A204.1 (cell line): ENCODE results near the gene PRICKLE2.

ENCODE experiments used
- FAIRE-seq: peaks from 2 replicates; lab custom pipeline; 2012; peaks lifted over from hg19 to GRCh38; lab: Jason Lieb, UNC

PRICKLE2 gene

GRCh38 chr3:64220161-64220914 is 4.9 kb downstream of the PRICKLE2 start:
- FAIRE-seq = no peak

- FAIRE-seq = no peak
These were observed 6.5 kb downstream of the PRICKLE2 start for GRCh38 chr3:64218746-64219145.

GRCh38 chr3:64218329-64218728 is 6.9 kb downstream of the PRICKLE2 start:
- FAIRE-seq = no peak

DNA sequence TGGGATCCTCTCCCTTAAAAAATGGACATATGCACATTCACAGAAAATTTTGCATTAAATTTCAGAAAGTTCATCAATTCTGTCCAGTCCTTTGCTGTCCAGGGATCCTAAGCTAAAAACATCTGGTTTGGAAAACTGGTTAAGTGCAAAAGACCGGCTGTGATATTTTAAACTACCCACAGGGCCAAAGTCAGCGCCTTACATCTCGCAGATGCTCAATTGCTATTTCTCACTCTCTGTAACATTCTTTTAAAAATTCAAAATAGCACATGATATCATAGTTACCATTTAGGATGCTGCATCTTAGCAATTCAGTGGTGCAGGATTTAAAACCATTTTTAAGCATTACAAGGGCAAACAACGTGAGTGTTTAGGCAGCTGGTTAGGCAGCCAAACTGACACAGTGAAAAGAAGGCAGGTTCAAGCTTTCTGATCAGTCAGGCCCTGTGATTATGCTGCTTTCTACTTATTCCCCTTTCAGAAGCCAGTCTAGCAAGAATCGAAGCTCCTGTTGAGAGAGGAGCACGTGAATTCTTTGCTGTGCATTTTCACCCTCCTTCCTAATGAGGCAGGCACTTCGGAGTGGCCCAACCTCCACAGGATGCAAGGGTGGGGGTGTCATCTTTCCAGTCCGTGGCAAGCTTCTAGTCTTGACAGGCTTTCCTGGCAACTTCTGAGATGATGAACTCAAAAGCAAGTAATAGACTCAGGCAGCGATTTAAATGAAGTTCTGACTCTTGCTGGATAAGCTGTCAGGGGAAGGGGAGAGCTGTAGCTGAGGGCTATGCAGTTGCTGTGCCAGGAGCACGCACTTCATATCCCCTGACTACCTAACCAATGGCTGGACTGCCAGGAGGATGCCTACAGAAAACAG is 8.8 kb downstream of the PRICKLE2 start:
- FAIRE-seq = no peak

DNA sequence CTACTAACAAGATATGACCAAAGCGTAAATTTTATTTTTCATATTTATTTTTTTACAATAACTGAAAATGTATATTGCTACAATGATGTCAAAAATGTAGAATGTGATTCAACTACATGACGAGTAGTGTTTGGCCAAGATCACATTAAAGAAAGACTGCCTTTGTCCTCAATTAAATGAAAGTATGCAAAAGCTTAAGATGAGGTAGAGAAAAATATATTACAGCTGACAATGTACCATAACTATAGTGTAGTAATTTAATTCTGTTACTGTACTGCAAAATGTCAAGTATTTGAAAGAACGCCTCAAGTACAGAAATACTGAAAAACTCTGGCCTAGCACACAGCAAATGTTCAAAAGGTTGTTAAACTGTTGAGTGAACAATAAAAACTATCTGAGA is 9.7 kb downstream of the PRICKLE2 start:
- FAIRE-seq = no peak

DNA sequence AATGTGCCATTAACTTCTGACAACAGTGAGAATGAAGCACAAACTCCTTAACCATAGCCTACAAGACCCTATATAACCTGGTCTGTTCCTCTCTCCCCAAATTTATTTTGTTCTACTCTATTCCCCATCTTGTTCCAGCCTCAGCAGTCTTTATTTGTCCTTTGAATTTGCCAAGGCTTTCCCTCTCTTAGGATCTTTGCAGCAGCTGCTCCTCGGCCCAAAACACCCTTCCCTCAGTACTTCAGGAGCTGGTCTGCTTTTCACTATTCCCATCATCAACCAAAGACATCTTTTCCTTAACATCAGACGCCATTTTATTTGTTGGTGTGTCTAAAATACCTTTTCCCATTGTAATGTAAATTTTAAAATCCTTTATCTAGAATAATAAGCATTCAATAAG is 10.2 kb downstream of the PRICKLE2 start:
- no peak for FAIRE-seq

GRCh38 chr3:64214381-64215018 is 10.8 kb downstream of the PRICKLE2 start:
- FAIRE-seq = no peak

DNA sequence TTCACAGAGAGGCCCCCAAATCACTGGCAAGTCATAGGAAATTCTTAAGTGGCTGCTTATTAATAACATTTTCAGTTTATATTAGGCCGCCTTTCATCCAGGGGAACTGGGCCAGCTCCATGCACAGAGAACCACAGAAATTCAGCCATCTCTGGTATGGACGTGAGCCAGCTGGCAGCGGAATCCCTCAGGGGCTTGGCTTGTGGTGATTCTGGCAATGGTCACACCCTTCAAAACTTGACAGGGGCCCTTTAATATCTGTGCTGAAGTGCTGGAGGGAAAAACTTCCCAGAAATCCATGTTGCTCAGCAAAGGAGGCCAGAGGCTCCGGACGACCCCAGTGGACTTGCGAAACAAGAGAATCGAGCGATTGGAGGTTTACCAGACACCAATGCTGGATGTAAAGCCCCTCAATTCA is 11.3 kb downstream of the PRICKLE2 start:
- FAIRE-seq = no peak

DNA sequence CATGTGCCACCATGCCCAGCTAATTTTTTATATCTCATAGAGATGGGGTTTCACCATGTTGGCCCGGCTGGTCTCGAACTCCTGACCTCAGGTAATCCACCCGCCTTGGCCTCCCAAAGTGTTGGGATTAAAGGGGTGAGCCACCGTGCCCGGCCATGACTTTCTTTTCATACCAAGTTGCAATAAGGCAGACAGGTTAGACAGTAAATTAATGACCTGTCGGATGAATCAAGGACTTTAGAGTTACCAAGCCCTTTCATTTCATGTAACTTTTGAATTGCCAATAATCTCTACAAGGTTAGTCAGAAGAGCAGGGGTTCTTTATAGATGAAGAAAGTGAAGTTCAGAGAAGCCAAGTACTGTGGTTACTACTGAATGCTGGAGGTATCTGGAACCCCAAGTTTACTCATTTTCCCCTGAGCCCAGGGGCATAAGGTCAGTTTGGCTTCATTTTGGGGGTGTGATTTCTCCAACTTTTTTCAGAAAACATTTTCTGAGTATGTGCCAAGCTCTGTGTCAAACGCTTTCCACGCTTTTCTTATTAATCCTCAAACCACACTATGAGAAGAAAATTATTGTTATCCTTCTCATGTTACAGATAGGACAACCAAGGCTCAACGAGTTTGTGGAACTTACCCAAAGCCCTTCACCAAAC is 11.9 kb downstream of the PRICKLE2 start:
- no peak for FAIRE-seq

DNA sequence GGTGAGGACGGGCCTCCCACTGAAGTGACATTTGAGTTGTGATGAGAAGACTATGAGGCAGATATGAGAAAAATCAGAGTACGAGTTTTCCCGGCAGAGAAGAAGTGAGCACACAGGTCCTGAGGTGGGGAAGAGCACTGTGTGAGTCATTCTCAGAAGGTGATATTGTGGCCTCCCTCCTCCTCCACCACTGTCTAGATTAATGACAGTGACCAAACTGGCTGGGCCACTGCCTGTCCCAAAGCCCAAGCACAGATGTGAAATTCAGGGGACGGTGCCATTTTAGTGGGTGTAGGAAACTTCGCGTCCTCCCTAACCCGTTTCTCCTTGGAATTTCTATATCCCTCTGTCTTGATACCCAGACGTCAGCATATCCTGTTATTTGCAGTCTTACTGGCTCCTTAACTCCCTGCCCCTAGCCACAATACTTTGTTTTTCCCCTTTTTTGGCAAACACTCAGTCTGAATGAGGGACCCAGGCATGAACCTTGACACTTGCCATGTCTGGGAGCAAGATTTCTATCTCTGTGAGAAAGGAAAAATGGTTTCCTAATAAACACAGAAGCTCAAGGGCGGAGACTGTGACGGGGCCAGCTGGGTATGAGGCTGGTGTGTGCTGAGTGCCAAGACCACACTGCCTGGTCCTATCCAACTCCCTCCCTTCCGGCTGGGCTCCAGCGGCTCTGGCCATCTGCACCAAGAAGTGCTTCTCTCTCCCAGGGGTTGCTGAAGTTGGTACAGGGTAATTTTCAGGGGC is 15.2 kb downstream of the PRICKLE2 start:
- no peak for FAIRE-seq

DNA sequence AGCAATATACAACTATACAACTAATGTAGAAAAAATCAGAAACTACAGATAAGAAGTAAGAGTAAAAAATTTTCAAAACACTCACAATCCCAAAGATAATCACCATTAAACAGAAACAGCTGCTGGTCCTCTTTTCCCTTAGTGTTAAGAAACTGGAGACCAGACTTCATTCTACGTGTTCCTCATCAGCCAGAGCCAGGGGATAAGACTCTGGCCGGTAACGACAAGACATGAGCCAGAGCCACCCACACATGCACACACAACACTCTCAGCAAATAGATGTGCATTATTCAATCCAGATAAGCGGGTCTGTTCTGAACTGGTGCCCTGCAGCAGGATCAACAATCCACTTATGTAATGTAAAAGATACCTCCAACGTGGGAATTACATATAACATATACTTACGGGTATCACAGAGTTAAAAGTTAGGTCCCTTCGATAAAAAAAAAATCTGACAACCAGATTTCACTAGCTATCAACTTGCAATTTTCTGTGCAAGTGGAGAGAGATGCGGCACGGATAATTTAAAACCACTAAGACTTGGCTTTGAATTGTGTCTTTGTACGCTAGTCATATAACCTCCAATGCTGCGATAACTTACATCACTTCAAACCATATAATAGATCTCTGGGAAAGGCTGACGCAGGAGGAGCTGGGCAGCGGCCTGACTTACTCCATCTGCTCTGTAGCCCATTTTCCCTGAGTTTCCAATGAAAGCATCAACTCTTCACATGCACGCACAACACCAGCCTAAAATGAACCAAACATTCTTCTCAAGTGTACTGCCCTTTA is 17.8 kb downstream of the PRICKLE2 start:
- no peak for FAIRE-seq

DNA sequence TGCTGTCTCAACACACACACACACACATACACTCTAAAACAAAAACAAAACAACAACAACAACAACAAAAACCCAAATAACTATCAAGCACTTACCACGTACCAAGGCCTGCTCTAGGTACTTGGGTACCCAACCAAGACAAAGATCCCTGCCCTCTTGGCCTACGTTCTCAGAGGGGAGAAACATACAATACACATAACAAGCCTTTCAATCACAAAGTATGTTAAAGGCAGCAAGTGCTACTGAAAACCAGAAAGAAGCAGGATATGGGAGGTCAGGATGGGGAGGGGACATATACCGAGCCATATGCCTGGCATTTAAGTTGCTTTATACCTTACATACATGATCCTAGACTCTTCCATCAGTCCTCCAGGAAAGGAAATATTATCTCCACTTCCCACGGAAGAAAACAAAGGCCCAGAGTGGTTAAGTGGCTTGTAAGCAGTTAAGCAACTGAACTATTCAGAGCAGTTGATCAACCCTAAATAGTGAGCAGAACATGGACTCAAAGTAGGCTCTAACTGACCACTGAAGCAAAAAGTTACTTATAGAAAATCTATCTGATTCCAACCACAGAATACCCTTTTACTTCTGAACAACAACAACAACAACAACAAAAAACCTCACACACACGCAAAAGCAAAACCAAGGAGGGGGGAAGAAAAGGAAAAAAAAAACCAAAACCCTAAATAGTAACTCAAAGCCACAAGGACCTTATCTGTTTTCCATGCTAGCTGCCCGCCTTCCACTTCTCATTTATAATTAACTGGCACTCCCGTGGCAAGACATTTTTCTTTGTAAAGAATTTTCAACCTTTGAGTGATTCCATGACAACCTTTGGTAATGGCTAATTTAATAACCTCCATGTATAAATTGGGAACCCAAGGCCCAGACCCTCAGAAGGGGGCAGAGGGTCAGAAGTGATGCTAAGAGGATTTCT is 21.0 kb downstream of the PRICKLE2 start:
- FAIRE-seq = no peak

- FAIRE-seq = no peak
These were observed 22.1 kb downstream of the PRICKLE2 start for GRCh38 chr3:64203216-64203615.

- FAIRE-seq = no peak
These were observed 25.3 kb downstream of the PRICKLE2 start for GRCh38 chr3:64199932-64200331.

GRCh38 chr3:64196236-64196929 is 28.9 kb downstream of the PRICKLE2 start:
- no peak for FAIRE-seq

DNA sequence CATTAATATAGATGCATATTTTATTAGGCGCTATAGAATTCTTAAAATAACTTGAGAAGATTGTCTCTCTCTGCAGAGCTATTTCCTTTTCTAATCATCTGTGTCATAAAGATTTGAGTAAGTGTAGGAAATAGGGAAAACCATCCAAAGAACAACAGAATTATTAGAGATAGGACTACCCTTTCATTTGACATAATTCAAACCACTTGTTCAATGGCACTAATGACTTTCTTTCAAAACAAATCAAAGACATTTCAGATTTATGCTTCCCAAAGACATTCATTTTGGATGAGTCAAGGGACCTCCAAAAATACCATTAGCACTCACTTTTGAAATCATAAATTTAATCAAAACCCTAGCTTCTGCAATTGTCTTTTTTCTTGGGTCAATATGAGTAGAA is 29.5 kb downstream of the PRICKLE2 start:
- no peak for FAIRE-seq

- no peak for FAIRE-seq
These were observed 33.4 kb downstream of the PRICKLE2 start for GRCh38 chr3:64191822-64192221.

DNA sequence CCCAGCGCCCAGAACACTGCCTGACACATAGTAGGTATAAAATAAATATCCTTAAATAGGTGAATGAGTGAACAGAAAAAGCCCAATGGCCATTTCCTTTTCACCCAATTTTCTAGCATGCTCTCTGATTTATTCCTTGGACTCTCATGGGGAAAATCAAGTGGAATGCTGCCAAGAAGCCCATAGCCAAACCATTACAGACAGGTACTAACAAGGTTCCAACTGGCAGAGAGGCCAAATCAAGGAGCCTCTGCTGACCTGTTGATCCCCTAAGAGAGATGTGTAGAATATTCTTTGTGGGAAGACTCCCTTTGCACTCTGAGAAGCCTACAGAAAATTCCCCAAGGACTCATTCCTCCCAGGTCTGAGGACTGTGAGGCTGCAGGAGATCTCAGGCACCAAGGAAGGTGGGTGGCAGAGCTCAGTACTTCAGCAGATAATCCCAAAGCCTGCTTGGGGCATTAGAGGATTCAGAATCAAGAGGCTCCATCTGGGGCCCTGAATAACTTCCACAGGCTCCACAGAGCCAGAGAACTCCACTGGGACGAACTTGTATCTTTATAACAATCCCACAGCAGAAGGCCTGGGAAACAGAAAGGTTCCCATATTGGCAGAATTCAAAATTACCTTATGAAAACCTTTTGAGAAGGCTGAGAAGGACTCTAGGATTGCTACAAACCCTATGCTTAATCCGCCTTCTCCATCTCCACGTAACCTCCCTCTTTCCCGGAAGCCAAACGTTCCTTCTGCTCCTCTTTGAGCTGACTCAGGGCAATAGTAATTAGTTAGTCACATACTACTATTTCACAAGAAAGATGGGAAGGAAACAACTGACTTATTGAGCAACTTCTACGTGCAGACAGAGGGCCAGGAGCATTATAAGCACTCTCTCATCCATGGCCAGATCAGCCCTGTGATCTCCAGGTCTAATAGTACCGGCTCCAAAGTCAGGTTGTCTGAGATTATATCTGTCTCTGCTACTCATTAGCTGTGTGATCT is 34.5 kb downstream of the PRICKLE2 start:
- FAIRE-seq = no peak
